Upper lobe of left lung (tissue), 6 donors: ENCODE results near the gene NUP85. TPM values are rescaled to one million over a fixed set of nuclear protein-coding genes. Genes with fewer than 3 reads are reported as not detected.
"Not testable (repeated sequence)": the region's sequence is repeated elsewhere in the genome, so short reads cannot be mapped to it uniquely, and the experiment has no call there.

Source experiments
- ATAC-seq, 2 donors: fragments of 200-7000 bp; cut with Tn5 transposase; one replicate each; pipeline ENCODE4 v1.9.1; 2022; ENCODE audit warnings: mild to moderate bottlenecking in 2 of 2, moderate library complexity in 2 of 2; ENCODE audit not compliant: low FRiP score in 2 of 2
- DNase-seq, 2 donors: peaks; one replicate each; pipeline ENCODE4 v3.0.0-alpha.2; 2019 to 2020
- H3K27ac ChIP-seq, 4 donors: fragments of 200-600 bp; sonication (generic); one replicate each; pipeline ENCODE4 v1.5.1; 2016 to 2019
- H3K27me3 ChIP-seq, 4 donors: fragments of 200-600 bp; sonication (generic); one replicate each; pipeline ENCODE4 v1.5.1; 2017 to 2019
- H3K36me3 ChIP-seq, 4 donors: fragments of 200-600 bp; sonication (generic); one replicate each; pipeline ENCODE4 v1.5.1; 2016 to 2019
- H3K4me1 ChIP-seq, 4 donors: fragments of 200-600 bp; sonication (generic); one replicate each; pipeline ENCODE4 v1.5.1; 2018 to 2019
- H3K4me3 ChIP-seq, 4 donors: fragments of 200-600 bp; sonication (generic); one replicate each; pipeline ENCODE4 v1.5.1; 2017 to 2019; ENCODE audit warnings: mild to moderate bottlenecking in 2 of 4, moderate library complexity in 1 of 4
- H3K9me3 ChIP-seq, 4 donors: fragments of 200-600 bp; sonication (generic); one replicate each; pipeline ENCODE4 v1.5.1; 2018 to 2019
- CTCF ChIP-seq, 6 experiments: fragments of 450-650 bp in 4 of 6; fragments of 200-600 bp in 2 of 6; sonication (generic) in 2 of 6; IDR thresholded peaks; one replicate each; pipeline ENCODE4 v1.5.1; 2016 to 2019; ENCODE audit warnings: antibody characterized with exemption in 6 of 6
- EP300 ChIP-seq, 4 donors: sonication (generic); formaldehyde crosslinking; IDR thresholded peaks; one replicate each; pipeline ENCODE4 v1.5.1; 2017; ENCODE audit warnings: antibody characterized with exemption in 4 of 4, control low read depth in 2 of 4
- POLR2A ChIP-seq, 4 donors: fragments of 450-650 bp; IDR thresholded peaks; one replicate each; pipeline ENCODE4 v1.5.1; 2016 to 2017; ENCODE audit warnings: antibody characterized with exemption in 4 of 4, mild to moderate bottlenecking in 2 of 4
- POLR2AphosphoS5 ChIP-seq, 2 donors: sonication (generic); formaldehyde crosslinking; IDR thresholded peaks; one replicate each; pipeline ENCODE4 v1.5.1; 2017; ENCODE audit warnings: antibody characterized with exemption in 2 of 2
- WGBS, 2 donors: methylation state at CpG; one replicate each; pipeline ENCODE4 v1.1.5; 2017 to 2018; 5-methylcytosine and 5-hydroxymethylcytosine counted together
- total RNA-seq, 6 donors: library from RNA; depleted of rRNA in 4 of 6; stranded (reverse); fragments of >200 nt in 4 of 6; gene quantifications; one replicate each; pipeline versions ENCODE4 v1.1.0 to v1.2.1, GENCODE V29; 2016 to 2021
- donor health status: DM: no; HTN: no; CAD: no; lungs with moderate emphysema.
- donor health status: DM: no; HTN: yes; CAD: no; lungs with severe emphysema.

NUP85 gene
- total RNA-seq, 6 donors from 2014 or later: 21.7 to 69.1 (median 43.5) TPM

GRCh38 chr17:75191584-75191983, 13.9 kb upstream of the NUP85 start:
- DNase-seq: peak in 1 of 2 donors; percentile 22
- Histone ChIP-seq H3K27me3 (no peaks in the 10 kb centered on the region), H3K9me3 (no peaks in the 10 kb centered on the region), H3K27ac (no peak overlapping the region), H3K4me3 (no peak overlapping the region), H3K4me1 (peaks cover 0 to 12% (median 0%) of the 10 kb centered on the region in 4 donors), H3K36me3 (no peaks in the 10 kb centered on the region)
- TF ChIP-seq CTCF (IDR thresholded peaks at IDR 0.05) (no peak), POLR2A (IDR thresholded peaks at IDR 0.05) (no peak), EP300 (IDR thresholded peaks at IDR 0.05) (no peak), POLR2AphosphoS5 (IDR thresholded peaks at IDR 0.05) (no peak)
- ATAC-seq: peak in 1 of 2 donors; percentile 12
- 62 to 64% methylated on average over 4 of the region's 4 CpGs for WGBS, 2 donors

- H3K4me3 ChIP-seq: no peak overlapping the region
- no peaks in the 10 kb centered on the region for H3K27me3 ChIP-seq
- no peak overlapping the region for H3K27ac ChIP-seq
- DNase-seq (no peak), ATAC-seq (no peak)
- H3K4me1 ChIP-seq: peaks cover 0 to under 1% (median 0%) of the 10 kb centered on the region in 4 donors
- H3K36me3 ChIP-seq: no peaks in the 10 kb centered on the region
- 71 to 80% methylated on average over 4 to 5 of the region's 5 CpGs for WGBS, 2 donors
- no peaks in the 10 kb centered on the region for H3K9me3 ChIP-seq
- TF ChIP-seq POLR2AphosphoS5 (IDR thresholded peaks at IDR 0.05): no peak
- no peak for TF ChIP-seq EP300 (IDR thresholded peaks at IDR 0.05)
- TF ChIP-seq CTCF (IDR thresholded peaks at IDR 0.05): no peak
- no peak for TF ChIP-seq POLR2A (IDR thresholded peaks at IDR 0.05)
These were observed 10.6 kb upstream of the NUP85 start for GRCh38 chr17:75194879-75195278.

GRCh38 chr17:75199886-75200618, 5.4 kb upstream of the NUP85 start:
- no peaks in the 10 kb centered on the region for H3K9me3 ChIP-seq
- H3K27me3 ChIP-seq: no peaks in the 10 kb centered on the region
- no peak for TF ChIP-seq CTCF (IDR thresholded peaks at IDR 0.05)
- no peak for TF ChIP-seq EP300 (IDR thresholded peaks at IDR 0.05)
- no peak for TF ChIP-seq POLR2AphosphoS5 (IDR thresholded peaks at IDR 0.05)
- TF ChIP-seq POLR2A (IDR thresholded peaks at IDR 0.05): no peak
- no peaks in the 10 kb centered on the region for H3K36me3 ChIP-seq
- DNase-seq (no peak), ATAC-seq (no peak)
- H3K4me1 ChIP-seq: peaks cover 5 to 9% (median 6%) of the 10 kb centered on the region in 4 donors
- no peak overlapping the region for H3K4me3 ChIP-seq
- 88 to 94% methylated on average over 6 of the region's 6 CpGs for WGBS, 2 donors
- H3K27ac ChIP-seq: no peak overlapping the region

GRCh38 chr17:75205793-75206163, 299 bp downstream of the NUP85 start:
- WGBS, 2 donors: 0% methylated on average over 17 to 22 of the region's 22 CpGs
- H3K4me3 ChIP-seq: peak overlapping the region; percentile 58 to 84 (median 74)
- peaks cover 4 to 24% (median 14%) of the 10 kb centered on the region in 4 donors for H3K36me3 ChIP-seq
- H3K9me3 ChIP-seq: no peaks in the 10 kb centered on the region
- ATAC-seq (peak in 1 of 2 donors; percentile 2), DNase-seq (no peak)
- H3K27ac ChIP-seq: peak overlapping the region; percentile 93 to 98 (median 95)
- TF ChIP-seq POLR2AphosphoS5 (IDR thresholded peaks at IDR 0.05) (peak in 1 of 2 donors; percentile 3), EP300 (IDR thresholded peaks at IDR 0.05) (no peak)
- H3K27me3 ChIP-seq: no peaks in the 10 kb centered on the region
- peaks cover 18 to 32% (median 25%) of the 10 kb centered on the region in 4 donors for H3K4me1 ChIP-seq

- H3K4me1 ChIP-seq: peaks cover 18 to 32% (median 25%) of the 10 kb centered on the region in 4 donors
- peak overlapping the region in 2 of 4 donors; percentile 65 to 82 for H3K4me3 ChIP-seq
- not testable (repeated sequence) for ATAC-seq, H3K9me3 ChIP-seq, H3K27me3 ChIP-seq, H3K27ac ChIP-seq, DNase-seq
- peaks cover 6 to 37% (median 25%) of the 10 kb centered on the region in 4 donors for H3K36me3 ChIP-seq
- 84 to 85% methylated on average over 8 of the region's 8 CpGs for WGBS, 2 donors
These were observed 1.6 kb downstream of the NUP85 start for GRCh38 chr17:75207050-75207407.

- Histone ChIP-seq H3K36me3 (peaks cover 10 to 43% (median 31%) of the 10 kb centered on the region in 4 donors), H3K27ac (no peak overlapping the region), H3K4me3 (no peak overlapping the region), H3K27me3 (no peaks in the 10 kb centered on the region), H3K9me3 (no peaks in the 10 kb centered on the region), H3K4me1 (peaks cover 18 to 32% (median 25%) of the 10 kb centered on the region in 4 donors)
- DNase-seq (no peak), ATAC-seq (no peak)
- TF ChIP-seq POLR2A (IDR thresholded peaks at IDR 0.05): no peak
- TF ChIP-seq CTCF (IDR thresholded peaks at IDR 0.05): no peak
- TF ChIP-seq POLR2AphosphoS5 (IDR thresholded peaks at IDR 0.05): no peak
- TF ChIP-seq EP300 (IDR thresholded peaks at IDR 0.05): no peak
- WGBS, 2 donors: 83 to 84% methylated on average over 12 of the region's 12 CpGs
These were observed 2.3 kb downstream of the NUP85 start for GRCh38 chr17:75207760-75208159.
